Measurements from ENCODE around the gene DGKG. TPM values are rescaled to one million over a fixed set of nuclear protein-coding genes. Genes with fewer than 3 reads are reported as not detected.
A peak's percentile ranks its signal among the peaks of the same experiment; 100 is the strongest.

Gene DGKG
- polyA plus RNA-seq, 2 of the 4 experiments (the other 2 are of a cell fraction) = 11.5 to 13.3 TPM

DNA sequence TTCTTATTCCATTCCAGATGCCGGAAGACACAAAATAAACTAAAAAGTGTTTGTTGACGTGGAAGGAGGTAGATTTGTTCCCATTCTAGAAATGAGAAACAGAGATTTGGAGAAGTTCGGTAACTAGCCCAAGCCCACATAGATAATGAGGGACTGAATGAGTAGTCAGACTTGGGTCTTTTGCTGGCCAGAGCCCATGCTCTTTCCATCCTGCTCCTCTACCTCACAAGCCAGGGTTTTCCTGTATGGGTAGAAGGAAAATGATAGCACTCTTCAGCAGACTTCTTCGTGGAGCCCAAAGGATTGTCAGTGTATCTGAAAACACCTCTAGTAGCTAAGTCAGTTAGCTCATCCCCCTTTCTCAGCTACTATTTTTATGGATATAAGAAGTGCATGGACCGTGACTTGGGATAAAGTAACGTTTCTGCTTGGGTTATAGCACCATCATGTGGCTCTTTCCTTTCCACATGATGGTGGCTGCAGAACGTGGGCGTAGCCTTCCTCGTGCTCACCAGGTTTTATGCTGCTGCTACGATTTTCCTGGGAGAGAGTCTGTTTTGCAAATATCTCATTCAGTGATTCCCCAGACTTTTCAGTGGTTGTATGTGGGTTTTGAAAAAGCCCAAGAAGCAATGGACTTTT is 84.6 kb downstream of the DGKG start:
- H3K4me2 ChIP-seq = no peak overlapping the region
- peak in 1 of 2 experiments; percentile 51 for DNase-seq (ENCODE audit: low read depth in 1 of 2, low spot score in 1 of 2)
- FAIRE-seq = no peak

DNA sequence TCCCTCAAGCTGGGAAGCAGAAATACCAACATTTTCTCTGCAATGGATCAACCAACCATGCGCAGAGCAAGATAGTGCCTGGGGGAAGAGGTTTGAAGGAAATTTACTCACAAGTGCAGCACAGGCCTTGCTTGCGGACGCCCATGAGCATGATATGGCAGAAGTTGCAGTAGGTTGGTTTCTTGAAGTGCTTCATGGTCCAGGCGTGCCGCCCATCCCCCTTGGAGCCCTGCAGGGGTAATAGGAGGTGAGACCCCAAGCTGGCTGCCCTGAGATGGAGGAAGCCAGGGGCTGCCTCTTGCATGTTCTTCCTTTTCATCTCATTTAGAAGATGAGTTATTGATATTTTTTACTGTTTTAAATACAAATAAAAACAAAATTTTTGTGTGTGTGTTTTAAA is 86.6 kb downstream of the DGKG start:
- H3K9me3 ChIP-seq = no peaks in the 10 kb centered on the region
- no peak for ATAC-seq
- WGBS (ENCODE audit: missing lambda C conversion rate) = 73% methylated on average over 4 of the region's 5 CpGs
- FAIRE-seq = no peak
- H3K4me1 ChIP-seq = no peaks in the 10 kb centered on the region
- ChIA-PET POLR2A (no interaction called here), CTCF (interaction anchor here (2.9 kb wide), 1 partner anchor 292 kb away, joined by 12 read pairs; no protein-coding TSS in a partner anchor)
- DNase-seq (ENCODE audit: low read depth in 1 of 2, low spot score in 1 of 2) = no peak
- no peak overlapping the region for H3K4me3 ChIP-seq
- H3K27ac ChIP-seq = no peak overlapping the region
- no peak overlapping the region for H3K4me2 ChIP-seq
- TF ChIP-seq ZNF302 (CRISPR knock-in tag; IDR thresholded peaks at IDR 0.05) = no peak
- no peak for TF ChIP-seq RARB (CRISPR knock-in tag; IDR thresholded peaks at IDR 0.05)
- TF ChIP-seq TFCP2L1 (CRISPR knock-in tag; IDR thresholded peaks at IDR 0.05) = no peak
- TF ChIP-seq HOXA7 (CRISPR knock-in tag; IDR thresholded peaks at IDR 0.05) = no peak
- TF ChIP-seq ZFP36 (IDR thresholded peaks at IDR 0.05; ENCODE audit: borderline replicate concordance, partially characterized antibody) = no peak
- no peak for TF ChIP-seq HDAC2 (IDR thresholded peaks at IDR 0.05)
- TF ChIP-seq FOXS1 (CRISPR knock-in tag; IDR thresholded peaks at IDR 0.05) = no peak
- no peak for TF ChIP-seq CBX2 (IDR thresholded peaks at IDR 0.05; ENCODE audit: borderline replicate concordance, low read depth)
- TF ChIP-seq, protein P1, sequence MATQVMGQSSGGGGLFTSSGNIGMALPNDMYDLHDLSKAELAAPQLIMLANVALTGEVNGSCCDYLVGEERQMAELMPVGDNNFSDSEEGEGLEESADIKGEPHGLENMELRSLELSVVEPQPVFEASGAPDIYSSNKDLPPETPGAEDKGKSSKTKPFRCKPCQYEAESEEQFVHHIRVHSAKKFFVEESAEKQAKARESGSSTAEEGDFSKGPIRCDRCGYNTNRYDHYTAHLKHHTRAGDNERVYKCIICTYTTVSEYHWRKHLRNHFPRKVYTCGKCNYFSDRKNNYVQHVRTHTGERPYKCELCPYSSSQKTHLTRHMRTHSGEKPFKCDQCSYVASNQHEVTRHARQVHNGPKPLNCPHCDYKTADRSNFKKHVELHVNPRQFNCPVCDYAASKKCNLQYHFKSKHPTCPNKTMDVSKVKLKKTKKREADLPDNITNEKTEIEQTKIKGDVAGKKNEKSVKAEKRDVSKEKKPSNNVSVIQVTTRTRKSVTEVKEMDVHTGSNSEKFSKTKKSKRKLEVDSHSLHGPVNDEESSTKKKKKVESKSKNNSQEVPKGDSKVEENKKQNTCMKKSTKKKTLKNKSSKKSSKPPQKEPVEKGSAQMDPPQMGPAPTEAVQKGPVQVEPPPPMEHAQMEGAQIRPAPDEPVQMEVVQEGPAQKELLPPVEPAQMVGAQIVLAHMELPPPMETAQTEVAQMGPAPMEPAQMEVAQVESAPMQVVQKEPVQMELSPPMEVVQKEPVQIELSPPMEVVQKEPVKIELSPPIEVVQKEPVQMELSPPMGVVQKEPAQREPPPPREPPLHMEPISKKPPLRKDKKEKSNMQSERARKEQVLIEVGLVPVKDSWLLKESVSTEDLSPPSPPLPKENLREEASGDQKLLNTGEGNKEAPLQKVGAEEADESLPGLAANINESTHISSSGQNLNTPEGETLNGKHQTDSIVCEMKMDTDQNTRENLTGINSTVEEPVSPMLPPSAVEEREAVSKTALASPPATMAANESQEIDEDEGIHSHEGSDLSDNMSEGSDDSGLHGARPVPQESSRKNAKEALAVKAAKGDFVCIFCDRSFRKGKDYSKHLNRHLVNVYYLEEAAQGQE (IDR thresholded peaks at IDR 0.05) = no peak
- no peak for TF ChIP-seq MAX (IDR thresholded peaks at IDR 0.05)
- TF ChIP-seq KDM1A (IDR thresholded peaks at IDR 0.05; ENCODE audit: low read depth) = no peak
- TF ChIP-seq ZSCAN20 (CRISPR knock-in tag; IDR thresholded peaks at IDR 0.05) = no peak
- TF ChIP-seq POLR2AphosphoS2 (conservative IDR thresholded peaks at IDR 0.05; ENCODE audit: low read length) = no peak

More for the DNA sequence above, 84.6 kb downstream of the DGKG start:
- WGBS (ENCODE audit: missing lambda C conversion rate) = 31% methylated on average over 9 of the region's 10 CpGs
- ChIA-PET CTCF (interaction anchor here (0.5 to 2.9 kb wide), 19 partner anchors 11 to 617 kb away, joined by 3 to 12 read pairs (median 4); no protein-coding TSS in a partner anchor), POLR2A (interaction anchor here (0.8 kb wide), 1 partner anchor 494 kb away, joined by 3 read pairs; no protein-coding TSS in a partner anchor)
- peak; percentile 85 to 92 for ATAC-seq
- Histone ChIP-seq H3K9me3 (no peaks in the 10 kb centered on the region), H3K27ac (no peak overlapping the region), H3K4me3 (no peak overlapping the region), H3K4me1 (no peaks in the 10 kb centered on the region; the same call in 2 of the 3 replicates)
- no peak for TF ChIP-seq ZSCAN20 (CRISPR knock-in tag; IDR thresholded peaks at IDR 0.05)
- TF ChIP-seq, protein P2, sequence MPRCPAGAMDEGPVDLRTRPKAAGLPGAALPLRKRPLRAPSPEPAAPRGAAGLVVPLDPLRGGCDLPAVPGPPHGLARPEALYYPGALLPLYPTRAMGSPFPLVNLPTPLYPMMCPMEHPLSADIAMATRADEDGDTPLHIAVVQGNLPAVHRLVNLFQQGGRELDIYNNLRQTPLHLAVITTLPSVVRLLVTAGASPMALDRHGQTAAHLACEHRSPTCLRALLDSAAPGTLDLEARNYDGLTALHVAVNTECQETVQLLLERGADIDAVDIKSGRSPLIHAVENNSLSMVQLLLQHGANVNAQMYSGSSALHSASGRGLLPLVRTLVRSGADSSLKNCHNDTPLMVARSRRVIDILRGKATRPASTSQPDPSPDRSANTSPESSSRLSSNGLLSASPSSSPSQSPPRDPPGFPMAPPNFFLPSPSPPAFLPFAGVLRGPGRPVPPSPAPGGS (IDR thresholded peaks at IDR 0.05) = no peak
- no peak for TF ChIP-seq TFCP2L1 (CRISPR knock-in tag; IDR thresholded peaks at IDR 0.05)
- TF ChIP-seq HOXB13 (CRISPR knock-in tag; IDR thresholded peaks at IDR 0.05; ENCODE audit: low read depth) = no peak
- no peak for TF ChIP-seq CBX2 (IDR thresholded peaks at IDR 0.05; ENCODE audit: borderline replicate concordance, low read depth)
- no peak for TF ChIP-seq HDAC2 (IDR thresholded peaks at IDR 0.05)
- peak; percentile 63 to 68 for TF ChIP-seq RAD21 (conservative IDR thresholded peaks at IDR 0.05 in 1 of 2, IDR thresholded peaks at IDR 0.05 in 1 of 2)
- TF ChIP-seq EHF (CRISPR knock-in tag; IDR thresholded peaks at IDR 0.05) = no peak
- TF ChIP-seq HOXB5 (CRISPR knock-in tag; IDR thresholded peaks at IDR 0.05) = no peak
- TF ChIP-seq, protein P3, sequence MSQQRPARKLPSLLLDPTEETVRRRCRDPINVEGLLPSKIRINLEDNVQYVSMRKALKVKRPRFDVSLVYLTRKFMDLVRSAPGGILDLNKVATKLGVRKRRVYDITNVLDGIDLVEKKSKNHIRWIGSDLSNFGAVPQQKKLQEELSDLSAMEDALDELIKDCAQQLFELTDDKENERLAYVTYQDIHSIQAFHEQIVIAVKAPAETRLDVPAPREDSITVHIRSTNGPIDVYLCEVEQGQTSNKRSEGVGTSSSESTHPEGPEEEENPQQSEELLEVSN (IDR thresholded peaks at IDR 0.05; ENCODE audit: borderline replicate concordance, low read depth) = no peak
- peak; percentile 33; the same call in 1 of the 3 replicates for TF ChIP-seq SMC3 (IDR thresholded peaks at IDR 0.05)
- TF ChIP-seq, protein P4, sequence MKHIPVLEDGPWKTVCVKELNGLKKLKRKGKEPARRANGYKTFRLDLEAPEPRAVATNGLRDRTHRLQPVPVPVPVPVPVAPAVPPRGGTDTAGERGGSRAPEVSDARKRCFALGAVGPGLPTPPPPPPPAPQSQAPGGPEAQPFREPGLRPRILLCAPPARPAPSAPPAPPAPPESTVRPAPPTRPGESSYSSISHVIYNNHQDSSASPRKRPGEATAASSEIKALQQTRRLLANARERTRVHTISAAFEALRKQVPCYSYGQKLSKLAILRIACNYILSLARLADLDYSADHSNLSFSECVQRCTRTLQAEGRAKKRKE (CRISPR knock-in tag; IDR thresholded peaks at IDR 0.05; ENCODE audit: low read depth) = no peak
- no peak for TF ChIP-seq SREBF2 (IDR thresholded peaks at IDR 0.05)
- TF ChIP-seq ZFP36 (IDR thresholded peaks at IDR 0.05; ENCODE audit: borderline replicate concordance, partially characterized antibody) = no peak
- TF ChIP-seq, protein P5, sequence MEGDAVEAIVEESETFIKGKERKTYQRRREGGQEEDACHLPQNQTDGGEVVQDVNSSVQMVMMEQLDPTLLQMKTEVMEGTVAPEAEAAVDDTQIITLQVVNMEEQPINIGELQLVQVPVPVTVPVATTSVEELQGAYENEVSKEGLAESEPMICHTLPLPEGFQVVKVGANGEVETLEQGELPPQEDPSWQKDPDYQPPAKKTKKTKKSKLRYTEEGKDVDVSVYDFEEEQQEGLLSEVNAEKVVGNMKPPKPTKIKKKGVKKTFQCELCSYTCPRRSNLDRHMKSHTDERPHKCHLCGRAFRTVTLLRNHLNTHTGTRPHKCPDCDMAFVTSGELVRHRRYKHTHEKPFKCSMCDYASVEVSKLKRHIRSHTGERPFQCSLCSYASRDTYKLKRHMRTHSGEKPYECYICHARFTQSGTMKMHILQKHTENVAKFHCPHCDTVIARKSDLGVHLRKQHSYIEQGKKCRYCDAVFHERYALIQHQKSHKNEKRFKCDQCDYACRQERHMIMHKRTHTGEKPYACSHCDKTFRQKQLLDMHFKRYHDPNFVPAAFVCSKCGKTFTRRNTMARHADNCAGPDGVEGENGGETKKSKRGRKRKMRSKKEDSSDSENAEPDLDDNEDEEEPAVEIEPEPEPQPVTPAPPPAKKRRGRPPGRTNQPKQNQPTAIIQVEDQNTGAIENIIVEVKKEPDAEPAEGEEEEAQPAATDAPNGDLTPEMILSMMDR (IDR thresholded peaks at IDR 0.05) = peak; percentile 53
- TF ChIP-seq MYC (IDR thresholded peaks at IDR 0.05; ENCODE audit: borderline replicate concordance, low read length) = no peak
- TF ChIP-seq, protein P6, sequence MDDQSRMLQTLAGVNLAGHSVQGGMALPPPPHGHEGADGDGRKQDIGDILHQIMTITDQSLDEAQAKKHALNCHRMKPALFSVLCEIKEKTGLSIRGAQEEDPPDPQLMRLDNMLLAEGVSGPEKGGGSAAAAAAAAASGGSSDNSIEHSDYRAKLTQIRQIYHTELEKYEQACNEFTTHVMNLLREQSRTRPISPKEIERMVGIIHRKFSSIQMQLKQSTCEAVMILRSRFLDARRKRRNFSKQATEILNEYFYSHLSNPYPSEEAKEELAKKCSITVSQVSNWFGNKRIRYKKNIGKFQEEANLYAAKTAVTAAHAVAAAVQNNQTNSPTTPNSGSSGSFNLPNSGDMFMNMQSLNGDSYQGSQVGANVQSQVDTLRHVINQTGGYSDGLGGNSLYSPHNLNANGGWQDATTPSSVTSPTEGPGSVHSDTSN (IDR thresholded peaks at IDR 0.05) = no peak
- no peak for TF ChIP-seq NFE2L2 (conservative IDR thresholded peaks at IDR 0.05; ENCODE audit: low read length)

Data from A549 (cell line).